GM23338 (cell line): ENCODE data around the gene KDM6B.
A peak's percentile ranks its signal among the peaks of the same experiment; 100 is the strongest.

Experiments
- EZH2 ChIP-seq: fragments of 200-600 bp; sonication (generic); IDR thresholded peaks from one replicate; pipeline ENCODE4 v1.8.0; 2017; ENCODE audit warnings: antibody characterized with exemption, mild to moderate bottlenecking, low read depth; ENCODE audit not compliant: unreplicated experiment
- JUNB ChIP-seq: IDR thresholded peaks from one replicate; pipeline ENCODE4 v1.6.1; 2016; ENCODE audit warnings: antibody characterized with exemption; ENCODE audit not compliant: unreplicated experiment
- POLR2AphosphoS5 ChIP-seq: IDR thresholded peaks from 2 replicates; pipeline ENCODE4 v1.6.1; 2016; ENCODE audit warnings: antibody characterized with exemption, low read depth
- ZNF114 ChIP-seq: fragments of 250-450 bp; sonication (Bioruptor Pico); IDR thresholded peaks from 2 replicates; pipeline ENCODE4 v1.5.0; 2020; ENCODE audit warnings: mild to moderate bottlenecking, moderate library complexity
- TF ChIP-seq, protein P1 (sequence below), 2 experiments: fragments of 200-600 bp in 1 of 2; sonication (generic) in 1 of 2; conservative IDR thresholded peaks; 2 replicates each; pipeline versions ENCODE4 v1.5.1 to v1.6.1; 2016 to 2017; ENCODE audit warnings: antibody characterized with exemption in 2 of 2, low read depth in 2 of 2, mild to moderate bottlenecking in 2 of 2, moderate library complexity in 1 of 2
- TF ChIP-seq, protein P2 (sequence below): IDR thresholded peaks from 2 replicates; pipeline ENCODE4 v1.6.1; 2016; ENCODE audit warnings: antibody characterized with exemption
- TF ChIP-seq, protein P3 (sequence below): IDR thresholded peaks from one replicate; pipeline ENCODE4 v1.6.1; 2018; ENCODE audit warnings: antibody characterized with exemption; ENCODE audit not compliant: unreplicated experiment

GRCh38 chr17:7838090-7839075 is 4.4 kb downstream of the KDM6B start:
- peak; percentile 41 for TF ChIP-seq EZH2
- TF ChIP-seq, protein P1, sequence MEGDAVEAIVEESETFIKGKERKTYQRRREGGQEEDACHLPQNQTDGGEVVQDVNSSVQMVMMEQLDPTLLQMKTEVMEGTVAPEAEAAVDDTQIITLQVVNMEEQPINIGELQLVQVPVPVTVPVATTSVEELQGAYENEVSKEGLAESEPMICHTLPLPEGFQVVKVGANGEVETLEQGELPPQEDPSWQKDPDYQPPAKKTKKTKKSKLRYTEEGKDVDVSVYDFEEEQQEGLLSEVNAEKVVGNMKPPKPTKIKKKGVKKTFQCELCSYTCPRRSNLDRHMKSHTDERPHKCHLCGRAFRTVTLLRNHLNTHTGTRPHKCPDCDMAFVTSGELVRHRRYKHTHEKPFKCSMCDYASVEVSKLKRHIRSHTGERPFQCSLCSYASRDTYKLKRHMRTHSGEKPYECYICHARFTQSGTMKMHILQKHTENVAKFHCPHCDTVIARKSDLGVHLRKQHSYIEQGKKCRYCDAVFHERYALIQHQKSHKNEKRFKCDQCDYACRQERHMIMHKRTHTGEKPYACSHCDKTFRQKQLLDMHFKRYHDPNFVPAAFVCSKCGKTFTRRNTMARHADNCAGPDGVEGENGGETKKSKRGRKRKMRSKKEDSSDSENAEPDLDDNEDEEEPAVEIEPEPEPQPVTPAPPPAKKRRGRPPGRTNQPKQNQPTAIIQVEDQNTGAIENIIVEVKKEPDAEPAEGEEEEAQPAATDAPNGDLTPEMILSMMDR (conservative IDR thresholded peaks at IDR 0.05; ENCODE audit: low read depth in 2 of 2): no peak
- no peak for TF ChIP-seq JUNB
- TF ChIP-seq, protein P2, sequence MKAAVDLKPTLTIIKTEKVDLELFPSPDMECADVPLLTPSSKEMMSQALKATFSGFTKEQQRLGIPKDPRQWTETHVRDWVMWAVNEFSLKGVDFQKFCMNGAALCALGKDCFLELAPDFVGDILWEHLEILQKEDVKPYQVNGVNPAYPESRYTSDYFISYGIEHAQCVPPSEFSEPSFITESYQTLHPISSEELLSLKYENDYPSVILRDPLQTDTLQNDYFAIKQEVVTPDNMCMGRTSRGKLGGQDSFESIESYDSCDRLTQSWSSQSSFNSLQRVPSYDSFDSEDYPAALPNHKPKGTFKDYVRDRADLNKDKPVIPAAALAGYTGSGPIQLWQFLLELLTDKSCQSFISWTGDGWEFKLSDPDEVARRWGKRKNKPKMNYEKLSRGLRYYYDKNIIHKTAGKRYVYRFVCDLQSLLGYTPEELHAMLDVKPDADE: no peak
- TF ChIP-seq POLR2AphosphoS5: no peak
- TF ChIP-seq, protein P3, sequence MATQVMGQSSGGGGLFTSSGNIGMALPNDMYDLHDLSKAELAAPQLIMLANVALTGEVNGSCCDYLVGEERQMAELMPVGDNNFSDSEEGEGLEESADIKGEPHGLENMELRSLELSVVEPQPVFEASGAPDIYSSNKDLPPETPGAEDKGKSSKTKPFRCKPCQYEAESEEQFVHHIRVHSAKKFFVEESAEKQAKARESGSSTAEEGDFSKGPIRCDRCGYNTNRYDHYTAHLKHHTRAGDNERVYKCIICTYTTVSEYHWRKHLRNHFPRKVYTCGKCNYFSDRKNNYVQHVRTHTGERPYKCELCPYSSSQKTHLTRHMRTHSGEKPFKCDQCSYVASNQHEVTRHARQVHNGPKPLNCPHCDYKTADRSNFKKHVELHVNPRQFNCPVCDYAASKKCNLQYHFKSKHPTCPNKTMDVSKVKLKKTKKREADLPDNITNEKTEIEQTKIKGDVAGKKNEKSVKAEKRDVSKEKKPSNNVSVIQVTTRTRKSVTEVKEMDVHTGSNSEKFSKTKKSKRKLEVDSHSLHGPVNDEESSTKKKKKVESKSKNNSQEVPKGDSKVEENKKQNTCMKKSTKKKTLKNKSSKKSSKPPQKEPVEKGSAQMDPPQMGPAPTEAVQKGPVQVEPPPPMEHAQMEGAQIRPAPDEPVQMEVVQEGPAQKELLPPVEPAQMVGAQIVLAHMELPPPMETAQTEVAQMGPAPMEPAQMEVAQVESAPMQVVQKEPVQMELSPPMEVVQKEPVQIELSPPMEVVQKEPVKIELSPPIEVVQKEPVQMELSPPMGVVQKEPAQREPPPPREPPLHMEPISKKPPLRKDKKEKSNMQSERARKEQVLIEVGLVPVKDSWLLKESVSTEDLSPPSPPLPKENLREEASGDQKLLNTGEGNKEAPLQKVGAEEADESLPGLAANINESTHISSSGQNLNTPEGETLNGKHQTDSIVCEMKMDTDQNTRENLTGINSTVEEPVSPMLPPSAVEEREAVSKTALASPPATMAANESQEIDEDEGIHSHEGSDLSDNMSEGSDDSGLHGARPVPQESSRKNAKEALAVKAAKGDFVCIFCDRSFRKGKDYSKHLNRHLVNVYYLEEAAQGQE: no peak
- no peak for TF ChIP-seq ZNF114
